A549 treated with CpdA at 1 μM for 4 hours (cell line): ENCODE measurements around the gene CPSF3. TPM values are rescaled to one million over a fixed set of nuclear protein-coding genes. Genes with fewer than 3 reads are reported as not detected.

Experiments used
- total RNA-seq: library from RNA; stranded (reverse); fragments of 200-300 nt; extraction: Qiagen RNA extraction; gene quantifications from 5 replicates; pipeline ENCODE4 v1.2.3, GENCODE V29; 2022; ENCODE audit warnings: low read depth

Gene CPSF3
- 49.4 to 64.1 TPM (median 54.5 TPM) in 5 replicates for total RNA-seq

DNA sequence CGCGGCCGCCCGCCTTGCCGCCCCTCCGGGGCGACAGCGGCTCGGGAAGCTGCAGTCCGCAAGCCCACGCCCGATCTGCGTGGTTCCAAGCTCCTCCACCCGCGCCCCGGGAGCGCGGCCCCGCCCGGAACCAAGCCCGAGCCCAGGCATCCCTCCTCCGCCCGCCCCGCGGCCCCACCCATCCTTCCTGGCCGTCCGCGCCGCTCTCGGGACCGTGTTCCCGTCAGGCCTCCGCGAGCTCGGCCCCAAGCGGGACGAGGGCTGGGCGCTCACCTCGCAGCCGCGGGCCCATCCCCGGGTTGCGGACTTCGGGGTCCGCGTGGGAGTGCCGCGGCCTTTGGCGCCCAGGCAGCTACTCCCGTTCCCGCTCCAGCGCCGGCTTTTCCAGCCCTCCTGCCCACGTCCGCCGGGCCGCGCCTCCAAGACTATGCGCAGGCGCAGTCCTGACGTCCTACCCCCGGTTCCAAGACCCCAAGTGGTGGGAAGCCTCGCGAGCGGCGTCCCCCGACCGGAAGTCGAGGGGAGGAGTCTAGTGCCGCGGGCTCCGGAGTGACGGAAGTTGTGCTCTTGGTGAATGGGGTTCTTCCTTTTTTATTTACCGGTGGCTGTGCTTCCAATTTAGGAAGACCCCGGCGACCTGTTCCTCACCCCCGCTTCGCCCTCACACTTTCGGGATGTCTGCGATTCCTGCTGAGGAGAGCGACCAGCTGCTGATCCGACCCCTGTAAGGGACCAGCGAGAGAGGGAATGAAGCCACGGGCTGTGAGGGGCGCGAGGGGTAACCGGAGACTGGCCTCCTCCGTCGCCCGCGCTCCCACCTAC is at the start of gene CPSF3, which contains the start of gene ITGB1BP1:
Gene CPSF3 (plus strand): TSS at position 555 of the 822 bp plus-strand sequence. CDS start 120 bp downstream, at position 675.
Gene ITGB1BP1 (minus strand): TSS at position 429 of the 822 bp plus-strand sequence. CDS start 4,831 bp downstream, outside the sequence.

GRCh38 chr2:9474361-9475057 is 51.1 kb downstream of the CPSF3 start, which contains the start of gene IAH1:
Gene IAH1 (plus strand): TSS chr2:9474551. CDS start chr2:9474567, 16 bp downstream.

Other genes starting within 250 kb of the CPSF3 start
- 27.8 to 37.4 TPM (median 34.4 TPM) in 5 replicates for gene ASAP2, start 216.8 kb upstream of the CPSF3 start, total RNA-seq
- gene ITGB1BP1, start 126 bp upstream of the CPSF3 start, total RNA-seq = 148 to 181 TPM (median 160 TPM) in 5 replicates
- gene IAH1, start 50.9 kb downstream of the CPSF3 start, total RNA-seq = 78.4 to 97.6 TPM (median 94.7 TPM) in 5 replicates
- 26.5 to 42.3 TPM (median 30.3 TPM) in 5 replicates for gene ADAM17, start 132.2 kb downstream of the CPSF3 start, total RNA-seq
- gene YWHAQ, start 207.3 kb downstream of the CPSF3 start, total RNA-seq = 623 to 677 TPM (median 635 TPM) in 5 replicates